Sigmoid colon (tissue), 7 donors: ENCODE measurements around the gene EMILIN2. TPM values are rescaled to one million over a fixed set of nuclear protein-coding genes. Genes with fewer than 3 reads are reported as not detected.

Experiments
- DNase-seq: peaks from one replicate; pipeline ENCODE4 v3.0.0-alpha.2; 2019
- H3K27ac ChIP-seq, 4 donors: fragments of 200-600 bp; sonication (generic); one replicate each; pipeline ENCODE4 v1.5.1; 2016 to 2019; ENCODE audit warnings: mild to moderate bottlenecking in 1 of 4
- H3K27me3 ChIP-seq, 3 donors: fragments of 200-600 bp; sonication (generic); one replicate each; pipeline ENCODE4 v1.5.1; 2019; ENCODE audit warnings: mild to moderate bottlenecking in 1 of 3
- H3K36me3 ChIP-seq, 4 donors: fragments of 200-600 bp; sonication (generic); one replicate each; pipeline ENCODE4 v1.5.1; 2016 to 2019
- H3K4me1 ChIP-seq, 4 donors: fragments of 200-600 bp; sonication (generic); one replicate each; pipeline ENCODE4 v1.5.1; 2017 to 2019
- H3K4me3 ChIP-seq, 4 donors: fragments of 200-600 bp; sonication (generic); one replicate each; pipeline ENCODE4 v1.5.1; 2017 to 2019; ENCODE audit warnings: mild to moderate bottlenecking in 2 of 4, moderate library complexity in 1 of 4
- H3K9me3 ChIP-seq, 4 donors: fragments of 200-600 bp in 3 of 4; sonication (generic) in 3 of 4; one replicate each; pipeline versions ENCODE4 v1.5.1 to v1.6.1; 2013 to 2019
- CTCF ChIP-seq, 4 experiments: fragments of 450-650 bp in 3 of 4; fragments of 200-600 bp in 1 of 4; IDR thresholded peaks; one replicate each; pipeline ENCODE4 v1.5.1; 2016 to 2019; ENCODE audit warnings: antibody characterized with exemption in 4 of 4, mild to moderate bottlenecking in 3 of 4, moderate library complexity in 2 of 4
- EP300 ChIP-seq, 4 donors: sonication (generic); formaldehyde crosslinking; IDR thresholded peaks; one replicate each; pipeline ENCODE4 v1.6.1; 2017; ENCODE audit warnings: antibody characterized with exemption in 4 of 4
- POLR2A ChIP-seq, 2 donors: fragments of 450-650 bp; IDR thresholded peaks; one replicate each; pipeline ENCODE4 v1.6.1; 2016; ENCODE audit warnings: antibody characterized with exemption in 2 of 2, mild to moderate bottlenecking in 2 of 2, moderate library complexity in 2 of 2
- POLR2AphosphoS5 ChIP-seq, 4 donors: sonication (generic); formaldehyde crosslinking; IDR thresholded peaks; one replicate each; pipeline ENCODE4 v1.6.1; 2017; ENCODE audit warnings: antibody characterized with exemption in 4 of 4
- WGBS, 2 donors: extraction: QIAGEN DNeasy Blood & Tissue Kit; methylation state at CpG; one replicate each; pipeline ENCODE4 v1.1.7; 2013; 5-methylcytosine and 5-hydroxymethylcytosine counted together
- intact Hi-C: fragments of 100-400 bp; cut with DNase I; formaldehyde crosslinking; loops from one replicate; pipeline ENCODE4 v1.15.1; 2023
- polyA plus RNA-seq, 3 donors: library from polyadenylated mRNA; stranded (reverse); fragments of 200-250 nt; gene quantifications; one replicate each; pipeline ENCODE4 v1.2.3, GENCODE V29; 2013
- total RNA-seq, 4 donors: library from RNA; depleted of rRNA; stranded (reverse); fragments of >200 nt; gene quantifications; one replicate each; pipeline ENCODE4 v1.1.0, GENCODE V29; 2016
- donor health status: healthy with polysubstance abuse.
- donor health status: Bipolar disorder and iron deficiency.
- donor health status: healthy.

EMILIN2 gene
- total and polyA plus RNA-seq, 7 donors, result 4.8 to 12.0 (median 9.5) TPM

- intact Hi-C loops, result no loop called here
- no peak for TF ChIP-seq EP300 (IDR thresholded peaks at IDR 0.05)
- TF ChIP-seq POLR2A (IDR thresholded peaks at IDR 0.05), result no peak
- TF ChIP-seq CTCF (IDR thresholded peaks at IDR 0.05), result no peak
- H3K9me3 ChIP-seq, result no peaks in the 10 kb centered on the region
These were observed 46.9 kb downstream of the EMILIN2 start for GRCh38 chr18:2893676-2894075.

GRCh38 chr18:2894131-2894840 lies 47.5 kb downstream of the EMILIN2 start:
- WGBS, 2 donors, result 83 to 86% methylated on average over 11 of the region's 11 CpGs
- H3K4me3 ChIP-seq, result no peak overlapping the region
- H3K27ac ChIP-seq, result no peak overlapping the region
- no peaks in the 10 kb centered on the region for H3K27me3 ChIP-seq
- H3K9me3 ChIP-seq, result no peaks in the 10 kb centered on the region
- H3K36me3 ChIP-seq, result no peaks in the 10 kb centered on the region
- intact Hi-C loops, result no loop called here
- H3K4me1 ChIP-seq, result no peaks in the 10 kb centered on the region
- no peak for DNase-seq
- TF ChIP-seq POLR2A (IDR thresholded peaks at IDR 0.05) (no peak), POLR2AphosphoS5 (IDR thresholded peaks at IDR 0.05) (no peak), EP300 (IDR thresholded peaks at IDR 0.05) (no peak), CTCF (IDR thresholded peaks at IDR 0.05) (no peak)

More at GRCh38 chr18:2893676-2894075, 46.9 kb downstream of the EMILIN2 start:
- H3K27ac ChIP-seq, result no peak overlapping the region
- WGBS, 2 donors, result 92 to 97% methylated on average over 5 of the region's 5 CpGs
- no peaks in the 10 kb centered on the region for H3K4me1 ChIP-seq
- DNase-seq, result no peak
- no peaks in the 10 kb centered on the region for H3K27me3 ChIP-seq
- H3K4me3 ChIP-seq, result no peak overlapping the region
- H3K36me3 ChIP-seq, result no peaks in the 10 kb centered on the region

GRCh38 chr18:2894841-2895370 lies 48.1 kb downstream of the EMILIN2 start:
- Histone ChIP-seq H3K9me3 (no peaks in the 10 kb centered on the region), H3K4me3 (no peak overlapping the region), H3K36me3 (no peaks in the 10 kb centered on the region), H3K27me3 (no peaks in the 10 kb centered on the region), H3K4me1 (no peaks in the 10 kb centered on the region), H3K27ac (no peak overlapping the region)
- TF ChIP-seq POLR2A (IDR thresholded peaks at IDR 0.05), result no peak
- no peak for TF ChIP-seq POLR2AphosphoS5 (IDR thresholded peaks at IDR 0.05)
- intact Hi-C loops, result no loop called here
- no peak for DNase-seq
- WGBS, 2 donors, result 58 to 83% methylated on average over 2 of the region's 2 CpGs

GRCh38 chr18:2895391-2895790 lies 48.6 kb downstream of the EMILIN2 start:
- peak; percentile 55 for DNase-seq
- Histone ChIP-seq H3K27ac (no peak overlapping the region), H3K4me3 (no peak overlapping the region), H3K36me3 (no peaks in the 10 kb centered on the region), H3K27me3 (no peaks in the 10 kb centered on the region), H3K9me3 (no peaks in the 10 kb centered on the region), H3K4me1 (no peaks in the 10 kb centered on the region)
- WGBS, 2 donors, result 97 to 99% methylated on average over 7 of the region's 7 CpGs
- intact Hi-C loops, result no loop called here
- no peak for TF ChIP-seq EP300 (IDR thresholded peaks at IDR 0.05)
- no peak for TF ChIP-seq CTCF (IDR thresholded peaks at IDR 0.05)
- TF ChIP-seq POLR2AphosphoS5 (IDR thresholded peaks at IDR 0.05), result no peak
- no peak for TF ChIP-seq POLR2A (IDR thresholded peaks at IDR 0.05)

GRCh38 chr18:2896990-2897389 lies 50.2 kb downstream of the EMILIN2 start:
- intact Hi-C loops, result no loop called here
- 88 to 91% methylated on average over 4 of the region's 4 CpGs for WGBS, 2 donors
- no peak for DNase-seq
- no peak for TF ChIP-seq EP300 (IDR thresholded peaks at IDR 0.05)
- TF ChIP-seq POLR2A (IDR thresholded peaks at IDR 0.05), result no peak
- TF ChIP-seq POLR2AphosphoS5 (IDR thresholded peaks at IDR 0.05), result no peak
- TF ChIP-seq CTCF (IDR thresholded peaks at IDR 0.05), result no peak
- no peaks in the 10 kb centered on the region for H3K36me3 ChIP-seq
- H3K4me1 ChIP-seq, result no peaks in the 10 kb centered on the region
- H3K4me3 ChIP-seq, result no peak overlapping the region
- H3K9me3 ChIP-seq, result no peaks in the 10 kb centered on the region
- H3K27ac ChIP-seq, result no peak overlapping the region
- no peaks in the 10 kb centered on the region for H3K27me3 ChIP-seq
